OCI-LY3 (cell line): ENCODE data around the gene CACNA2D1.
A peak's percentile ranks its signal among the peaks of the same experiment; 100 is the strongest.
"Not testable (repeated sequence)": the region's sequence is repeated elsewhere in the genome, so short reads cannot be mapped to it uniquely, and the experiment has no call there.

Source experiments
- H2AFZ ChIP-seq: fragments of 200-600, 300-600 bp; shearing (Covaris generic); 2 replicates; pipeline ENCODE4 v1.6.0; 2014; ENCODE audit warnings: antibody characterized with exemption, low read depth, low read length
- H3K27ac ChIP-seq: fragments of 200-600, 300-600 bp; sonication (generic); 2 replicates; pipeline ENCODE4 v1.5.1; 2014; ENCODE audit warnings: mild to moderate bottlenecking, low read length, moderate library complexity, mixed read lengths
- H3K27me3 ChIP-seq: fragments of 200-600, 300-600 bp; sonication (generic); 2 replicates; pipeline ENCODE4 v1.6.1; 2014; ENCODE audit warnings: low read depth, low read length, mixed read lengths
- H3K36me3 ChIP-seq: fragments of 200-600, 300-600 bp; sonication (generic); replicated peaks from 2 replicates; pipeline ENCODE3; 2014; ENCODE audit warnings: low read depth, low read length, mixed read lengths
- H3K4me1 ChIP-seq: fragments of 300-600, 200-600 bp; sonication (generic); 2 replicates; pipeline ENCODE4 v1.6.1; 2014; ENCODE audit warnings: low read length, mixed read lengths
- H3K4me2 ChIP-seq: fragments of 200-600, 300-600 bp; sonication (generic); 2 replicates; pipeline ENCODE4 v1.6.1; 2014; ENCODE audit warnings: low read length, mixed read lengths
- H3K4me3 ChIP-seq: fragments of 300-600, 200-600 bp; sonication (generic); 2 replicates; pipeline ENCODE4 v1.5.1; 2014; ENCODE audit warnings: antibody characterized with exemption, mild to moderate bottlenecking, low read length, moderate library complexity
- H3K79me2 ChIP-seq: fragments of 300-600, 200-600 bp; shearing (Covaris generic); 2 replicates; pipeline ENCODE4 v1.6.1; 2014; ENCODE audit warnings: mild to moderate bottlenecking, low read length, mixed read lengths
- H3K9ac ChIP-seq: fragments of 300-600, 200-600 bp; shearing (Covaris generic); 2 replicates; pipeline ENCODE4 v1.6.0; 2014; ENCODE audit warnings: mild to moderate bottlenecking, low read length, moderate library complexity
- H3K9me3 ChIP-seq: fragments of 200-600, 300-600 bp; shearing (Covaris generic); 2 replicates; pipeline ENCODE4 v1.6.1; 2014; ENCODE audit warnings: low read length, mixed read lengths; ENCODE audit not compliant: insufficient read depth
- H4K20me1 ChIP-seq: fragments of 200-600, 300-600 bp; sonication (generic); 2 replicates; pipeline ENCODE4 v1.6.1; 2016; ENCODE audit warnings: low read length, mixed read lengths; ENCODE audit not compliant: insufficient read depth
- EZH2phosphoT487 ChIP-seq: fragments of 200-600 bp; shearing (Covaris generic); IDR thresholded peaks from 2 replicates; pipeline ENCODE4 v1.6.1; 2018; ENCODE audit warnings: antibody characterized with exemption, mixed run types, low read depth
- TF ChIP-seq, protein P1 (sequence below): fragments of 200-600, 300-600 bp; sonication (generic); IDR thresholded peaks from 2 replicates; pipeline ENCODE4 v1.5.1; 2014; ENCODE audit warnings: antibody characterized with exemption, low read length, low read depth

Gene CACNA2D1

GRCh38 chr7:82389876-82390275 lies 53.7 kb downstream of the CACNA2D1 start:
- no peak overlapping the region for H3K9ac ChIP-seq
- H3K4me2 ChIP-seq, result no peak overlapping the region
- no peak for TF ChIP-seq EZH2phosphoT487
- TF ChIP-seq, protein P1, sequence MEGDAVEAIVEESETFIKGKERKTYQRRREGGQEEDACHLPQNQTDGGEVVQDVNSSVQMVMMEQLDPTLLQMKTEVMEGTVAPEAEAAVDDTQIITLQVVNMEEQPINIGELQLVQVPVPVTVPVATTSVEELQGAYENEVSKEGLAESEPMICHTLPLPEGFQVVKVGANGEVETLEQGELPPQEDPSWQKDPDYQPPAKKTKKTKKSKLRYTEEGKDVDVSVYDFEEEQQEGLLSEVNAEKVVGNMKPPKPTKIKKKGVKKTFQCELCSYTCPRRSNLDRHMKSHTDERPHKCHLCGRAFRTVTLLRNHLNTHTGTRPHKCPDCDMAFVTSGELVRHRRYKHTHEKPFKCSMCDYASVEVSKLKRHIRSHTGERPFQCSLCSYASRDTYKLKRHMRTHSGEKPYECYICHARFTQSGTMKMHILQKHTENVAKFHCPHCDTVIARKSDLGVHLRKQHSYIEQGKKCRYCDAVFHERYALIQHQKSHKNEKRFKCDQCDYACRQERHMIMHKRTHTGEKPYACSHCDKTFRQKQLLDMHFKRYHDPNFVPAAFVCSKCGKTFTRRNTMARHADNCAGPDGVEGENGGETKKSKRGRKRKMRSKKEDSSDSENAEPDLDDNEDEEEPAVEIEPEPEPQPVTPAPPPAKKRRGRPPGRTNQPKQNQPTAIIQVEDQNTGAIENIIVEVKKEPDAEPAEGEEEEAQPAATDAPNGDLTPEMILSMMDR, result no peak
- H3K79me2 ChIP-seq, result no peaks in the 10 kb centered on the region
- H3K4me1 ChIP-seq, result peaks cover 20% of the 10 kb centered on the region
- H3K4me3 ChIP-seq, result no peak overlapping the region
- no peak overlapping the region for H2AFZ ChIP-seq
- H3K36me3 ChIP-seq, result peaks cover 3% of the 10 kb centered on the region
- H3K27ac ChIP-seq, result no peak overlapping the region
- H3K9me3 ChIP-seq, result peaks cover 7% of the 10 kb centered on the region; the same call in 1 of the 2 replicates
- H3K27me3 ChIP-seq, result no peaks in the 10 kb centered on the region
- H4K20me1 ChIP-seq, result no peaks in the 10 kb centered on the region

- Histone ChIP-seq H3K36me3 (peaks cover 3% of the 10 kb centered on the region), H3K4me1 (peaks cover 22% of the 10 kb centered on the region), H3K79me2 (no peaks in the 10 kb centered on the region), H2AFZ (no peak overlapping the region), H4K20me1 (no peaks in the 10 kb centered on the region), H3K9me3 (peaks cover 7% of the 10 kb centered on the region; the same call in 1 of the 2 replicates), H3K9ac (no peak overlapping the region), H3K27me3 (no peaks in the 10 kb centered on the region), H3K4me3 (no peak overlapping the region), H3K4me2 (no peak overlapping the region), H3K27ac (no peak overlapping the region)
- TF ChIP-seq, protein P1, result no peak
- TF ChIP-seq EZH2phosphoT487, result no peak
Measured at GRCh38 chr7:82388138-82388537, 55.4 kb downstream of the CACNA2D1 start.

- H3K4me2 ChIP-seq, H3K9me3 ChIP-seq, H3K79me2 ChIP-seq, H3K9ac ChIP-seq, H3K4me3 ChIP-seq, H2AFZ ChIP-seq, H3K27me3 ChIP-seq, H3K36me3 ChIP-seq, H4K20me1 ChIP-seq, H3K27ac ChIP-seq: not testable (repeated sequence)
- H3K4me1 ChIP-seq, result peaks cover 27% of the 10 kb centered on the region
Measured at GRCh38 chr7:82386571-82386970, 57.0 kb downstream of the CACNA2D1 start.

- Histone ChIP-seq H3K79me2 (no peaks in the 10 kb centered on the region), H3K9ac (0 out of 2 replicates have a peak overlapping the region, but pooled peaks have one; percentile 22), H3K27me3 (no peaks in the 10 kb centered on the region), H2AFZ (no peak overlapping the region), H3K36me3 (no peaks in the 10 kb centered on the region), H3K4me3 (no peak overlapping the region), H3K9me3 (no peaks in the 10 kb centered on the region), H3K27ac (peak overlapping the region; percentile 62; the same call in 1 of the 2 replicates), H3K4me1 (peaks cover 24% of the 10 kb centered on the region), H3K4me2 (no peak overlapping the region), H4K20me1 (no peaks in the 10 kb centered on the region)
- TF ChIP-seq EZH2phosphoT487, result no peak
- TF ChIP-seq, protein P1, result no peak
Measured at GRCh38 chr7:82384779-82385178, 58.8 kb downstream of the CACNA2D1 start.
